Duodenal mucosa (tissue), 2 donors: ENCODE results near the gene SCEL.
"Not testable (repeated sequence)": the region's sequence is repeated elsewhere in the genome, so short reads cannot be mapped to it uniquely, and the experiment has no call there.

Experiments used
- H3K27ac ChIP-seq: one replicate; pipeline ENCODE4 v1.7.0; 2013; ENCODE audit warnings: low read depth, low read length
- H3K27me3 ChIP-seq, 2 donors: one replicate each; pipeline ENCODE4 v1.7.0; 2013; ENCODE audit warnings: low read length in 2 of 2, control low read depth in 1 of 2; ENCODE audit not compliant: insufficient read depth in 2 of 2, control insufficient read depth in 1 of 2
- H3K36me3 ChIP-seq, 2 donors: one replicate each; pipeline ENCODE4 v1.7.0; 2013; ENCODE audit warnings: low read length in 2 of 2, control low read depth in 1 of 2; ENCODE audit not compliant: insufficient read depth in 2 of 2, control insufficient read depth in 1 of 2
- H3K4me1 ChIP-seq, 2 donors: one replicate each; pipeline ENCODE4 v1.7.0; 2013; ENCODE audit warnings: low read length in 2 of 2, control low read depth in 1 of 2; ENCODE audit not compliant: insufficient read depth in 2 of 2, control insufficient read depth in 1 of 2
- H3K4me3 ChIP-seq, 2 donors: one replicate each; pipeline ENCODE4 v1.7.0; 2013; ENCODE audit warnings: low read length in 2 of 2, low read depth in 1 of 2
- H3K9ac ChIP-seq, 2 donors: one replicate each; pipeline ENCODE4 v1.7.0; 2013; ENCODE audit warnings: low read length in 2 of 2, low read depth in 1 of 2
- H3K9me3 ChIP-seq, 2 donors: one replicate each; pipeline ENCODE4 v1.7.0; 2013; ENCODE audit warnings: low read length in 2 of 2, control low read depth in 1 of 2; ENCODE audit not compliant: control insufficient read depth in 1 of 2

Gene SCEL

GRCh38 chr13:77650409-77650808 lies 114.9 kb downstream of the SCEL start:
- H3K27me3 ChIP-seq, result no peaks in the 10 kb centered on the region
- no peaks in the 10 kb centered on the region for H3K4me1 ChIP-seq
- H3K36me3 ChIP-seq, result no peaks in the 10 kb centered on the region
- no peak overlapping the region for H3K27ac ChIP-seq
- no peak overlapping the region for H3K4me3 ChIP-seq
- H3K9ac ChIP-seq, result no peak overlapping the region
- no peaks in the 10 kb centered on the region for H3K9me3 ChIP-seq

GRCh38 chr13:77653301-77653700 lies 117.8 kb downstream of the SCEL start:
- Histone ChIP-seq H3K9me3 (no peaks in the 10 kb centered on the region), H3K36me3 (no peaks in the 10 kb centered on the region), H3K27ac (no peak overlapping the region), H3K4me3 (no peak overlapping the region), H3K4me1 (no peaks in the 10 kb centered on the region), H3K27me3 (no peaks in the 10 kb centered on the region), H3K9ac (no peak overlapping the region)

GRCh38 chr13:77660016-77660415 lies 124.5 kb downstream of the SCEL start:
- not testable (repeated sequence) for H3K4me1 ChIP-seq, H3K27ac ChIP-seq, H3K4me3 ChIP-seq, H3K36me3 ChIP-seq, H3K9ac ChIP-seq, H3K9me3 ChIP-seq, H3K27me3 ChIP-seq

- Histone ChIP-seq H3K27me3 (no peaks in the 10 kb centered on the region), H3K36me3 (no peaks in the 10 kb centered on the region), H3K4me1 (no peaks in the 10 kb centered on the region), H3K9me3 (no peaks in the 10 kb centered on the region), H3K9ac (no peak overlapping the region), H3K27ac (no peak overlapping the region), H3K4me3 (no peak overlapping the region)
Observed at GRCh38 chr13:77660841-77661250, 125.3 kb downstream of the SCEL start.

GRCh38 chr13:77662301-77662700 lies 126.8 kb downstream of the SCEL start:
- not testable (repeated sequence) for H3K27me3 ChIP-seq, H3K4me3 ChIP-seq, H3K36me3 ChIP-seq, H3K9me3 ChIP-seq, H3K4me1 ChIP-seq, H3K27ac ChIP-seq, H3K9ac ChIP-seq

GRCh38 chr13:77662831-77663230 lies 127.3 kb downstream of the SCEL start:
- not testable (repeated sequence) for H3K4me1 ChIP-seq, H3K27me3 ChIP-seq, H3K27ac ChIP-seq, H3K4me3 ChIP-seq, H3K9ac ChIP-seq, H3K36me3 ChIP-seq, H3K9me3 ChIP-seq

GRCh38 chr13:77674852-77675251 lies 139.3 kb downstream of the SCEL start:
- H3K27ac ChIP-seq, result no peak overlapping the region
- H3K9me3 ChIP-seq, result peaks cover 0 to 2% of the 10 kb centered on the region in 2 donors
- H3K27me3 ChIP-seq, result peaks cover 3 to 6% of the 10 kb centered on the region in 2 donors
- no peaks in the 10 kb centered on the region for H3K4me1 ChIP-seq
- H3K36me3 ChIP-seq, result no peaks in the 10 kb centered on the region
- no peak overlapping the region for H3K9ac ChIP-seq
- no peak overlapping the region for H3K4me3 ChIP-seq

GRCh38 chr13:77678691-77679235 lies 143.3 kb downstream of the SCEL start:
- Histone ChIP-seq H3K9ac (no peak overlapping the region), H3K27me3 (peaks cover 3 to 6% of the 10 kb centered on the region in 2 donors), H3K27ac (no peak overlapping the region), H3K9me3 (peaks cover 0 to 2% of the 10 kb centered on the region in 2 donors), H3K4me1 (no peaks in the 10 kb centered on the region), H3K36me3 (no peaks in the 10 kb centered on the region), H3K4me3 (no peak overlapping the region)

- no peak overlapping the region for H3K9ac ChIP-seq
- no peak overlapping the region for H3K4me3 ChIP-seq
- no peaks in the 10 kb centered on the region for H3K36me3 ChIP-seq
- no peaks in the 10 kb centered on the region for H3K27me3 ChIP-seq
- H3K27ac ChIP-seq, result no peak overlapping the region
- H3K9me3 ChIP-seq, result no peaks in the 10 kb centered on the region
- no peaks in the 10 kb centered on the region for H3K4me1 ChIP-seq
Observed at GRCh38 chr13:77687799-77688198, 152.3 kb downstream of the SCEL start.

- peaks cover under 1 to 8% of the 10 kb centered on the region in 2 donors for H3K27me3 ChIP-seq
- H3K9me3 ChIP-seq, result no peaks in the 10 kb centered on the region
- peaks cover 0 to 5% of the 10 kb centered on the region in 2 donors for H3K4me1 ChIP-seq
- H3K4me3 ChIP-seq, result no peak overlapping the region
- H3K27ac ChIP-seq, result no peak overlapping the region
- H3K36me3 ChIP-seq, result no peaks in the 10 kb centered on the region
- H3K9ac ChIP-seq, result no peak overlapping the region
Observed at GRCh38 chr13:77691871-77692270, 156.4 kb downstream of the SCEL start.
